Right kidney (tissue), 1 donor: ENCODE results near the gene PTPN12.
"Not testable (repeated sequence)": the region's sequence is repeated elsewhere in the genome, so short reads cannot be mapped to it uniquely, and the experiment has no call there.

Experiments
- DNase-seq: peaks from one replicate; pipeline ENCODE4 v3.0.0-alpha.2; 2016

Gene PTPN12

DNA sequence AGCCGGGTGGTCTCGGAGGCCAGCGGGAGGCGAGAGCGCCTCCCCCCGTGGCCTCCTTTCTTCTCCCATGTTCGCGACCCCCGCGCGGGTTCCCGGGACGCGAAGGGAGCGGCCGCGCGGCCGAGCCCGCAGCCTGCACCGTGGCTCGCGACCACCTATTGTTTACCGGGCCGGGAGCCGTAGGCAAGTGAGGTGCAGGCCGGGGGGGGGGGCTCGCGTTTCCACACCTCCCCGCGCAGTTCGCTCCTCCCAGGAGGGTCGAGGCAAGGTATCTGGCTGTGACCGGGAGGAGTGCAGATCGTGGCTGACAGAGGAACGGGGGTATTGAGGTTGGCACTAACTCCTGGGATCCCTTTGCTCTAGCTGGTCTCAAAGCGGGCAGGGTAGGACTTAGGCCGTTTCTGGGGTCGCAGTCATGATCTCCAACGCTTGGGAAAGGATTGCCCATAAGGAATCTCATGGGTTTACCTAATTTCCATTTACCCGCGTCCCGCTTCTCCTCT, 734 bp downstream of the PTPN12 start:
- peak; percentile 92 for DNase-seq

DNA sequence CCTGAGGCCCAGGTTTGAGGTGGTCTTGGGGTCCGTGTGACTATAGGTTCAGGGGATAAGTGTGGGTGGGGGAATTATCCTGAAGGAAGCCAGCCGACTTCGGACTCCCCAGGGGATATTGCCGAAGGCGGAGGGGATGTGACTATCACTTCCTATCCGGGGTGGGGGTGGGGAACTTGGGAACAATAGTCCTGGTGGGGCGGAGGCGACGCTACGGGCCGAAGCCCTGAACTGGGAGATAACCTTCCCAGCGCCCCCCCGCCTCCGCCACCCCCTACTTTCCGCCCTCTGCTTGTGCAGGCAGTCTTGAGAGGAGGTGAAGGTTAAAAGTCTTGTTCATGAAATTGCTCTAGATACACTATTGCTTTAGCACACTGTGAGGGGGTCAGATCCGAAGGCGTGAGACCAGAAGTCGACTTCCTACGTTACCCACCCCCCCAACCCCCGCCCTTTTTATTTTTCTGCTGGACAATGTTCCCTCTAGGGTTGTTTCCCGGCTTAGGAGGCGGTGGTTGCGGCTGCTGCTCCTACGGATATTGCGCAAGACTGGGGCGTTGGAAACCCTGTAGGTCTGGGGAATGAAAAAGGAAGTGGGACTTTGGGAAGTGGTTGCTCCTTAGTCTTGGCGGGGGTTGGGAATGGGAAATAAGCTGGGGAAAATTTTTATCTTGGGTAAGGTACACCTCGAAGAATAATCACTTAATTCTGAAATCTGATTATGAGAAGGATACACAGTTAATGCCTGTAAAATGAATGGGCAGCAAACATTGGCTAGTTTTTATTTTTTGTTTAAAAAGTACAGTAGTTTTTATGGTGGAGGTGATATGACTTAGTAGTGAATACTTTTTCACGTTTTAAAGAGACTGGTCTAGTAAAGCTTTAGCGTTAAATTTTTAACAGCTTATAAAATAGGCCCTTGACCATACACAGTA, 1.5 kb downstream of the PTPN12 start:
- peak; percentile 64 for DNase-seq

DNA sequence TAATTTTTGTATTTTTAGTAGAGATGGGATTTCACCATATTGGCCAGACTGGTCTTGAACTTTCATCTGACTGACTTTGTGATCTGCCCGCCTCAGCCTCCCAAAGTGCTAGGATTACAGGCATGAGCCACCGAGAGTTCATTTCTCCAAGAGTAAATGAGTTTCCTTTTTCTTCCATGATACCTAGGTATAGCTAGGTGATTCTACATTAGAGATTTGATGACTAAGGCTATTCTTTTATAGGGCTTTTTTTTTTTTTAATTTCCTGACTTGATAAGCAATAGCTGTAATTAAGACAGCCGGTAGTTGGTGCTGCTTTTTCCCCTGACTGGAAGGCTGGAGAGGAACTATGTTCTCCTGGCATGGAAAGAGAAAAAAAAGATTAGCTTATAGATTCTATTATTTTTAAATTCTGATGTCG, 3.3 kb downstream of the PTPN12 start:
- no peak for DNase-seq

DNA sequence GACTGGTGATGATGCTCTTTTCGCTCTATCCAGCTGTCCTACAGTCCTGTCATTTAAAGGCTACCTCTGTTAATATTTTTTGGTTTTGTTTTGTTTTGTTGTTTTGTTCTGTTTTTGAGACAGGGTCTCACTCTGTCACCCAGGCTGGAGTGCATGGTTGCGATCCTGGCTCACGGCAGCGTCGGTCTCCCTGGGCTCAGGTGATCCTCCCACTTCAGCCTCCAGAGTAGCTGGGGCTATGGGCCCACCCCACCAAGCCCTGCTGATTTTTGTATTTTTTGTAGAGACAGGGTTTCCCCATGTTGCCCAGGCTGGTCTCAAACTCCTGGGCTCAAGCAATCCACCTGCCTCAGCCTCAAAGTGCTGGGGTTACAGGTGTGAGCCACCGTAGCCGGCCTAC, 3.9 kb downstream of the PTPN12 start:
- not testable (repeated sequence) for DNase-seq

DNA sequence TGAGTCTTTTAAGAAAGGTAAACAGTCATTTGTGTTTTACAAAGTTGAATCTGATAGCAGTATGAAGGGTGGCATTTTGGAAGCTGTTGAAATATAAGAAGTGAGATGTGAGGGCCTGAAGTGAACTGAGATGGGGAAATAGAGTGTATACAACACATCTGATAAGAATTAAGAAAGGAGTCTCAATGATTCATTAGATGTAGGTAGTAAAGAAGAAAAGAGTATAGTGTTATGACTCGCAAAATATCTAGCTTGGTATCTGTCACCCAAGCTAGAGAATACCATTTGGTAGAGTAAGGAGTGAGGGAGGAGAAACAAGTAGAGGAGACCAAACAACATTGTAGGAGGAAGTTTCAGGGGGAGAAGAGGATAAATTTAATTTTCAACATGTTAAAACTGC, 5.3 kb downstream of the PTPN12 start:
- DNase-seq: no peak

DNA sequence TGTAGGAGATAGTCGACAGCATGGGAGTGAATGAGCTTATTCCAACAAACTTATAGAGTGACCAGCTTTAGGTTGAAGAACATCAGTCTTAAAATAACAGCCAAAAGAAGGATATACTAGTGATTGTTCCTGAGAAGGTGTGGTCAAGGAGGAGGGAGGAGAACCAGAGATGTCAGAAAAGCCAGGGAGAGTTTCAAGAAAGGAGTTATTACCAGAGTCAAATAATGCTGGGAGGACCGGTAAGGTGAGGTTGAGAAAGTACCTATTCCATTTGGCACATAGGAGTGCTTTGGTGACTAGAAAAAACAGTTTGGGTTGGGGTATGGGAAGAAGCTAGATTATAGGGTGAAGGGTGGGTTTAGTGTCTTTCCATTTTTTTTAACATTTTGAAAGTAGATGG, 5.8 kb downstream of the PTPN12 start:
- DNase-seq: no peak

DNA sequence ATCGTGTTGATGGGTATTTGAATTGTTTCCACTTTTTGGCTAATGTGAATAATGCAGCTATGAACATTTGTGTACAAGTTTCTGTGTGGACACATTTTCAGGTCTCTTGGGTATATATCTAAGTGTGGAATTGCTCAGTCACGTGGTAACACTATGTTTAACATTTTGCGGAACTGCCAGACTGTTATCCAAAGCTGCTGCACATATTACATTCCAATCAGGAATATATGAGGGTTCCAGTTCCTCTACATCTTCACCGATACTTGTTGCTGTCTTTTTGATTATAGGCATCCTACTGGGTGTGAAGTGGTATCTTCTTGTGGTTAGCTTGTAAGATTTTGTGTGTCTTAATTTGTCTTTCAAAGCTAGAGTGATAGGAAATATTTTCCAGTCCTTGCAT, 6.8 kb downstream of the PTPN12 start:
- no peak for DNase-seq

DNA sequence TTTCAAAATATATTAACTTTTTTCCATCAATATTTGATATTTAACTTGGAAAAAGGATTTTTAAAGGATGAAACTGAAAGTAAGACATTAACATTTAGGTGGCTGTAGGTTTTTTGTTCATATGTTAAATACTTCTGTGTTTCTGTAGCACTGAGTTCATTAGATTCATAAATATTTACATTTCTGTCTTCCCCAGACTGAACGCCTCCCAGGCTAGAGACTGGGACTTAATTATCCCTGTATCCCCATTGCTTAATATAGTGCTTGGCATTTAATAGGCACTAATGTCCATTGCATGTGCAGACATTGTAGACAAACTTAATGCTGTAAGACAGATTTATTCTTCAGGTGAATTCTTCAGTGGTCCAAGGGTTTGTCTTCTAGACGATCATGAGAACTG, 7.4 kb downstream of the PTPN12 start:
- no peak for DNase-seq

DNA sequence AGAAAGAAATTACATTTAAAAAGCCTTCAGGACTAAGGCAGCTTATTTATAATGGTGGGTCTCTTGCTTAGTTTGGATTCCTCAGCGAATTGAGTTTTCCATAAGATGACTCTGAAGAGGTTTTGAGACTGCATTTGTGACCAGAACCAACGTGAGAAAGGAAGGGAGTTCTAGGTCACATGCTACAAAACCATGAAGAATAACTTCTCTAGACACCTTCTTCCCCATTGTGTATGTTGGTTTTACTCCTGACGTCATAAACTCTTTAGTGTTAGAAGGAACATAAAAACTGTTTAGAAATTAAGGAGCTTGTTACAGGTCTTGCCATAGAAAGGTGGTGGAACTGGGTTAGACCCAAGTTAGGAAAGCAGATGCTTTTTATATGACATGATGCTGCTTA, 11.1 kb downstream of the PTPN12 start:
- DNase-seq: no peak

DNA sequence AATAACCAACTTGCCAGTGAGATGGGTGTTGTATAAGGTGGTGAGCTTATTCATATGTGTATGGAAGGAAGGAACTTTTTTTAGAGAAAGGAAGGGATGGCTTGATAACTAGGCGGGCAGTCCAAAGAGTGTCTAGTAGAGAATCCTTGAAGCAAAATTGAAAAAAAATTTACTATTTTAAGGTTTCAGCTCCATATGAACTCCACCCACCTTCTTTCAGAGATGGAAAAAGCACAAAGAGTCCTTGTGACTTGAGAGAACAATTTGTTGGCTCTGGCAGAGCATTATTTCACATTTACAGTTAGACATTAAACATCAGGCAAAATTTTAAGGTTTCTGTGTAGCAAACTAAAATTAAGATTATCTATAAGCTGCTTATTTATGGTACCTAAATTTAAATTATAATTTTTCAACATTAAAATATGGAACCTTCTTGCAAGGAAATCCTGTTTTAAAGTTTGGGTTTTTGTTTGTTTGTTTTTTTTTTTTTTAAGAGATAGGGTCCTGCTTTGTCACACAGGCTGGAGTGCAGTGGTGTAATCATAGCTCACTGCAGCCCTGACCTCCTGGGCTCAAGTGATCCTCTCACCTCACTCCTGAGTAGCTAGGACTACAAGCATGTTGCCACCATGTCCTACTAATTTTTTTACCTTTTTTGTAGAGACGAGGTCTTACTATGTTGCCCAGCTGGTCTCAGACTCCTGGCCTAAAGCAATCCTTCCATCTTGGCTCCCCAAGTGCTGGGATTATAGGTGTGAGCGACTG, 12.2 kb downstream of the PTPN12 start:
- no peak for DNase-seq

DNA sequence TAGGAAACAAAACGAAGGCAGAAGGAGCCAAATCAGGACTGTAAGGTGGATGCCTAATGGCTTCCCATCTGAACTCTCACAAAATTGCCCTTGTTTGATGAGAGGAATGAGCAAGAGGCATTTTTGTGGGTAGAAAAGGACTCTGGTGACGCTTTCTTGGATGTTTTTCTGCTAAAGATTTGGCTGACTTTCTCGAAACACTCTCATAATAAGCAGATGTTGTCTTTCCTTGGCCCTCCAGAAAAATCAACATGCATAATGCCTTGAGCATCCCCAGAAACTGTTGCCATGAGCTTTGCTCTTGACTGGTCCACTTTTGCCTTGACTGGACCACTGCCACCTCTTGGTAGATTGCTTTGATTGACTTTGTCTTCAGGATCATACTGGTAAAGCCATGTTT, 13.5 kb downstream of the PTPN12 start:
- DNase-seq: no peak

DNA sequence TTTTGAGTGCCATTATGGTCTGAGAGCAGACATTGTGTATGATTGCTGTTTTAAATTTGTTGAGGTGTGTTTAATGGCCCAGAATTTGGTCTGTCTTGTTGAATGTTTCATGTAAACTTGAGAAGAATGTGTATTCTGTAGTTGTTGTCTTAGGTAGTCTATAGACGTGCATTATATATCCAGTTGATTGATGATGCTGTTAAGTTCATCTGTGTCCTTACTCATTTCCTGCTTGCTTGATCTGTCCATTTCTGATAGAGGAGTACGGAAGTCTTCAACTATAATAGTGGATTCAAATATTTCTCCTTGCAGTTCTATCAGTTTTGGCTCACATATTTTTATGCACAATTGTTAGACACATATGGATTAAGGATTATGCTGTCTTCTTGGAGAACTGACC, 16.0 kb downstream of the PTPN12 start:
- no peak for DNase-seq

DNA sequence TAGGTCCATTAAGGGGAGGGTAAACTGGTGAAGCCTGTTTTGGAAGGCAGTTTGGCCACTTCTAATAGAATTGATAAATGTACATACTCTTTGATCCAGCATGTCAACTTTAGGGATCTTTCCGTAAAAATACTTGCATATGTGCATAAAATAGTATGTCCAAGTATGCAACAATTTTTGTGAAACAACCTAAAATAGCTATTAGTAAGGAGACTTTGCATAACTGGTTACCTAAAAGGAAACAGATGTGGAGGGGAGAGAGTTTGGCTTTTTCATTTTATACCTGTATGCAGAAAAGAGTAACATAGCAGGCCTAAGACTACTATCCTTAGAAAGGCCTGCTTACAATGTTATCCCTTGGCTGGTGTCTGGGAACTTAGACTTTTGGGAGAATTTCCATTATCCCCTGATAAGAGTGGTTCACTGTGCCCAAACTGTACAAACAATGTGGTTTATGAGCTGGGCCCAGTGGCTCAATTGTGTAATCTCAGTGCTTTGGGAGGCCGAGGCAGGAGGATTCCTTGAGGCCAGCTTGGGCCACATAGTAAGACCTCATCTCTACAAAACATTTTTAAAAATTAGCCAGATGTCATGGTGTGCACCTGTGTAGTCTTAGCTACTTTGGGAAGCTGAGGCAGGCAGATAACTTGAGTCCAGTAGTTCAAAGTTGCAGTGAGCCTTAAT, 21.3 kb downstream of the PTPN12 start:
- DNase-seq: no peak

DNA sequence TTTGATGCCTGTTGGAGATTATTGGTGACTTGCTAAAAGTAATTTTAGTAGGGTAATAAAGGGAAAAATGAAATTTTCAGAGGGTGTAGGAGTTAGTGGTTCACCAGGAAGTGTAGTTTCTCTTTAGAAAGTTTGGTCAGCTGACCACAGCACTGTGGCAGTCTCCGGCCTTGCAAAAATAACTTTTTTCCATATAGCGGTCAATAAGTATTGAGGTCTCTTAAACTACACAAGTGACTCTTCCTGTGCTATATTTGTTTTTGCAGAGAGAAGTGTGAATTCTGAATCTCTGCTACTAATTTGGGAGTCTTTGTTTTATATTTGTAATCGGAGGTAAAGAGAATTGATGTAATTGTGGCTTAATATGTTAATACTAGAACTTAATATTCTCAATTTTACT, 24.3 kb downstream of the PTPN12 start:
- no peak for DNase-seq

DNA sequence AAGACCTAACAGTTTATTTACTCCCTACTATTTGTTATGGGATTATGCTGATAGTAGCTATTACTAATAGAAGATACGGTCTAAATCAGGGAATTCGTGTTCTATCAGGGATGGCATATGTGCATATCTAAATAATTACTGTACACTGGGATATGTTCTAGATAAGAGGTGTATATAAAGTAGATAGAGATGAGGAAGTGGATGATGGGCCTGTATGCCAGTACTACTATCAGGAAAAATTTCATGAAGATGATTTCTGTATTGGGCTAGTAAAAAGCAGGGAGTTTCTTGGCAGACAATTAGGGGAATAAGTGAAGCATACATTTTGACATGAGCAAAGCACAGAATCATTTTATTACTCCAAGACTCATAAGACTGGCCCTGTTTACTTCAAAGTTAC, 26.2 kb downstream of the PTPN12 start:
- DNase-seq: no peak

DNA sequence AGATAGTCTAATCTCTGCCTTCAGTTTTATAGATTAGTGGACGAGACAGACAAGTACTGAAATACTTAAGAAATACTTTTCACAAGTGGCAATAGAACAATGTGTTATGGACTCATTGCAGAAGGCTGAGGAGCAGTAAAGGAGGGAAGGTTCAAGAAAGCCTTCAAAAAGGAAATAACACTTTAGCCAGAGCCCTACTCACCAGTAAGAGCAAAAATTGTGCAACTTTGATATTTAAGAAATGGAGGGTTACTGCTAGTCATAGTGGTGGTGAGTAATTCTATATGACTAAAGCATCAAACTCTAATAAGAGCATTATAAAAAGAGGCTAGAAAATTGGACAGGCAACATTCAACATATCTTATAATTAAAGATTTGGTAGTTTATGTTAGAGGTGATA, 28.8 kb downstream of the PTPN12 start:
- no peak for DNase-seq

DNA sequence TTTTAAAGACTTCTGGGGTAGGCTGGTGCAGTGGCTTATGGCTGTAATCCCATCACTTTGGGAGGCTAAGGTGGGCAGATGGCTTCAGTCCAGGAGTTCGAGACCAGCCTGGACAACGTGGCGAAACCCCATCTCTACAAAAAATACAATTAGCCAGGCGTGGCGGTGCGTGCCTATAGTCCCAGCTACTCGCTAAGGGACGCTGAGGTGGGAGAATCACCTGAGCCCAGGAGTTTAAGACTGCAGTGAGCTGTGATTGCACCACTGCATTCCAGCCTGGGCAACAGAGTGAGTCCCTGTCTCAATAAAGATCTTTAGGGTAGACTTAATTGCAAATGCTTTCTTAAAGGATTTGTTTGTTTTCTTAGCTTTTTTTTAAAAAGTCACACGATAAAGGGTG, 29.3 kb downstream of the PTPN12 start:
- no peak for DNase-seq

DNA sequence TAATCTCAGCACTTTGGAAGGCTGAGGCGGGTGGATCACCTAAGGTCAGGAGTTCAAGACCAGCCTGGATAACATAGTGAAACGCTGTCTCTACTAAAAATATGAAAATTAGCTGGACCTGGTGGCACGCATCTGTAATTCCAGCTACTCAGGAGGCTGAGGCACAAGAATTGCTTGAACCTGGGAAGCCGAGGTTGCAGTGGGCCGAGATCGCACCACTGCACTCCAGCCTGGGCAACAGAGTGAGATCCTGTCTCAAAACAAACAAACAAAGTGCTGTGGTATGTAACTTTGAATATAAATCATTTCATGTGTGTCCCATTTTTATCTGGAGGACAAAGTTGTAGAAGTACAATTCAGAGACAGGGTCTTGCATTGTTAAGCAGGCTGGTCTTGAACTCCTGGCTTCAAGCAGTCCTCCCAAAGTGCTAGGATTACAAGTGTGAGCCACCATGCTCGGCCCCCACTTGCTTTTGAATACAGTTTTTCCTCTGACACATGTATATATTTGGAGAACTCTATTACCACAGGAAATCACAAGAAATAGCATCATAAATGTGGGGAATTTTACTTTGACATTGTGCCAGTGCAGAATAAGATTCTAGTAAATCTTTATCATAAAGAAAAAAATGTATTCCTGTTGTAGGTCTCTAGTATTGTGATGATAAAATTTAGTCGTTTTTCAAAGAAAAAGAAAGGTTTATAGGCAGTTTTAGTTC, 32.6 kb downstream of the PTPN12 start:
- no peak for DNase-seq

DNA sequence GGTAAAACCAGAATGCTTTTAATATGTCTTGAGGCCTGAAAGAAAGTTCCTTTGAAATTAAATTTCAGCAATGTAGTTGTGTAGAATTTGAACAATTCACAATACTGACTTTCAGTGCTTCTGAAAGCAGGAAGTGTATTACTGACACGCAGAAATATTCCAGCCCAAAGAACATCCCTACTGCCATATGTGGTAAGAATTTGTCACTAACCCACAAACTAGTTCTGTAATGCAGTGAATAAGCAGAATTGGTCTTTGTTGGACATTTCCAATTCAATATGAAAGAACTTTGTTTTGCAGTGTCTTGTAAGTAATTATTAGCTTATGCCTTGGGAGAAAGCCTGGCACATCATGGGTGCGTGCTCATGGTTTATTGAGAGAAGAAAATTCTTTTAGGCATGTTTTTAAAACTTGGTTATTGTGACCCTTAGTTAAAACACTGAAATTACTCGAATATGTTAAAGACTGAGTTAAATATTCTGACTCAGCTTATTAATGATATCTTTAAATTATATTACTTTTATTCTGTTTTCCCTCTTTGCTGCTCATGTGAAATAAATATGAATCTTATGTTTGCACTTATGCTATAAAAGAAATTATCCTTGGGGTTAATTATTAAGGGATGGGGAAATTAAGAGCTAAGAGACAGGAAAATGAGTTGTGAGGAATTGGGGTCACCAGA, 33.4 kb downstream of the PTPN12 start:
- no peak for DNase-seq

DNA sequence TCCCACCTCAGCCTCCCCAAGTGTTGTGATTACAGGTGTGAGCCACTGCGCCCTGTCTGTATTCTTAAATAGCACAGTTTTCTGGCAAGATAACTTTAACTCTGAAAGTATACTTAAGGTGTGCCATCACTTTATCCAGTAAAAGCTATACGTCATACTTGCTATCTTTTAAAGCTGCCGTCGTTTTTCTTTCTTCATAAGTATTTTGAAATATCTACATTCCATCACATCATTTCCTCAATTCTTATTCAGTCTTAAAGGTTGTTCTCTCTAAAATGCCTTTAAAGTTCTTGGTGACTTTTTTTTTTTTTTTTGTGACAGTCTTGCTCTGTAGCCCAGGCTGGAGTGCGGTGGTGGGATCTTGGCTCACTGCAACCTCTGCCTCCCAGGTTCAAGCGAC, 34.7 kb downstream of the PTPN12 start:
- DNase-seq: no peak

DNA sequence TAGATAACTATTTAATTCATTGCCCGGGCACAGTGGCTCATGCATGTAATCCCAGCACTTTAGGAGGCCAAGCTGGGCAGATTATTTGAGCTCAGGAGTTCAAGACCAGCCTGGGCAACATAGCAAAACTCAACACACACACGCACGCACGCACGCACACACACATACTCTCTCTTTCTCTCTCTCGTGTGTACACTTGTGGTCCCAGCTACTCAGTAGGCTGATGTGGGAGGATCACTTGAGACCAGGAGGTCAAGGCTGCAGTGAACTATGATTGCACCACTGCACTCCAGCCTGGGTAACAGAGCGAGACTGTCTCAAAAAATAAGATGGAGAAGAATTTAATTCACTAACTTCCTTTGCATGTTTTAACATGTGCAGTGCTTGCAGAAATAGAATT, 38.1 kb downstream of the PTPN12 start:
- no peak for DNase-seq

DNA sequence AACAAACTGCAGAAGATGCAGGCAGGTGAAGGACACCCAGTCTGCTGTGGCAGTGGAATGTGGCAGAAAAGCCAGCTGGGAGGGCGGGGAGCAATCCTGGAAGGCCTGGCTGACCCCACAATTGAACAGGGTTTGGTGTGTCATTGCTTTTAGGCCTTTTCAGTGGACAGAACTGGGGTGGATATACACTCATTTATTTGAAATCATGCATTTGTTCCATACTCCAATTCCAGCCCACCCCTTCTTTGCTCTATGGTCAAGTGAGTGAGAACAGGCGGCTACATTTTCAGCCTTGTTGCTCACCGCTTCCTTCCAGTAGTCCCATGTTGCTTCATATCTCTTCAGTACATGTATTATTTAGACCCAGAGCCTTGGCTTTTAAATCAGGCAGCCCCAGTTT, 39.8 kb downstream of the PTPN12 start:
- DNase-seq: no peak
